Neural cell (in vitro differentiated cells): ENCODE measurements around the gene BCOR. TPM values are rescaled to one million over a fixed set of nuclear protein-coding genes. Genes with fewer than 3 reads are reported as not detected.

Source experiments
- H2AFZ ChIP-seq: fragments of 200-600, 300-800 bp; sonication (generic), shearing (Covaris generic); 2 replicates; pipeline ENCODE4 v1.6.0; 2014; ENCODE audit warnings: low read depth, mild to moderate bottlenecking, antibody characterized with exemption, low read length, moderate library complexity
- H3F3A ChIP-seq: fragments of 200-600 bp; shearing (Covaris generic); 2 replicates; pipeline ENCODE4 v1.6.1; 2016; ENCODE audit warnings: mild to moderate bottlenecking, moderate library complexity, mixed read lengths, antibody characterized with exemption, low read length; ENCODE audit not compliant: insufficient read depth, poor library complexity, severe bottlenecking
- H3K27ac ChIP-seq: fragments of 200-600, 300-800 bp; sonication (generic), shearing (Covaris generic); 2 replicates; pipeline ENCODE4 v1.5.1; 2014; ENCODE audit warnings: mild to moderate bottlenecking, low read length, moderate library complexity
- H3K27me3 ChIP-seq: fragments of 300-800, 200-600 bp; sonication (generic), shearing (Covaris generic); 2 replicates; pipeline ENCODE4 v1.6.0; 2014; ENCODE audit warnings: mild to moderate bottlenecking, low read depth, low read length, moderate library complexity; ENCODE audit not compliant: insufficient read depth
- H3K36me3 ChIP-seq: fragments of 300-800, 200-600 bp; sonication (generic), shearing (Covaris generic); 2 replicates; pipeline ENCODE4 v1.5.1; 2014; ENCODE audit warnings: mild to moderate bottlenecking, antibody characterized with exemption, low read length, moderate library complexity; ENCODE audit not compliant: insufficient read depth
- H3K4me2 ChIP-seq: fragments of 300-800, 200-600 bp; sonication (generic), shearing (Covaris generic); 2 replicates; pipeline ENCODE4 v1.6.0; 2014; ENCODE audit warnings: mild to moderate bottlenecking, low read length
- H3K4me3 ChIP-seq: fragments of 300-800, 200-600 bp; sonication (generic), shearing (Covaris generic); 2 replicates; pipeline ENCODE4 v1.5.1; 2014; ENCODE audit warnings: mild to moderate bottlenecking, low read length, moderate library complexity
- H3K79me2 ChIP-seq: fragments of 200-600 bp; shearing (Covaris generic); replicated peaks from 2 replicates; pipeline ENCODE4 v1.6.0; 2014; ENCODE audit warnings: mild to moderate bottlenecking, low read length, moderate library complexity; ENCODE audit not compliant: insufficient read depth
- H3K9ac ChIP-seq: fragments of 300-800, 200-600 bp; sonication (generic), shearing (Covaris generic); 2 replicates; pipeline ENCODE4 v1.6.1; 2016; ENCODE audit warnings: mild to moderate bottlenecking, low read length, mixed read lengths
- H3K9me2 ChIP-seq: fragments of 200-600 bp; shearing (Covaris generic); 2 replicates; pipeline ENCODE4 v1.6.1; 2016; ENCODE audit warnings: mild to moderate bottlenecking, low read length, mixed read lengths; ENCODE audit not compliant: insufficient read depth
- H3K9me3 ChIP-seq: fragments of 200-600, 300-800 bp; sonication (generic), shearing (Covaris generic); 2 replicates; pipeline ENCODE4 v1.6.1; 2016; ENCODE audit warnings: mild to moderate bottlenecking, mixed run types, low read length, moderate library complexity, mixed read lengths
- H4K20me1 ChIP-seq: fragments of 200-600 bp; shearing (Covaris generic); 2 replicates; pipeline ENCODE4 v1.6.1; 2016; ENCODE audit warnings: mild to moderate bottlenecking, mixed run types; ENCODE audit not compliant: insufficient read depth
- EZH2 ChIP-seq: fragments of 200-600, 300-800 bp; shearing (Covaris generic), sonication (generic); IDR thresholded peaks from 2 replicates; pipeline ENCODE4 v1.6.1; 2014; ENCODE audit warnings: antibody characterized with exemption, low read length, borderline replicate concordance, mild to moderate bottlenecking; ENCODE audit not compliant: insufficient read depth, poor library complexity, severe bottlenecking
- MXI1 ChIP-seq: fragments of 450-650 bp; conservative IDR thresholded peaks from 2 replicates; pipeline ENCODE4 v1.6.1; 2014; ENCODE audit warnings: antibody characterized with exemption, mild to moderate bottlenecking; ENCODE audit not compliant: poor library complexity, severe bottlenecking
- POLR2AphosphoS5 ChIP-seq: IDR thresholded peaks from 2 replicates; pipeline ENCODE4 v1.6.1; 2012
- RAD21 ChIP-seq: fragments of 450-650 bp; conservative IDR thresholded peaks from 2 replicates; pipeline ENCODE4 v1.6.1; 2014; ENCODE audit warnings: antibody characterized with exemption, mild to moderate bottlenecking, moderate library complexity
- REST ChIP-seq: IDR thresholded peaks from 2 replicates; pipeline ENCODE4 v1.6.1; 2012; ENCODE audit warnings: borderline replicate concordance
- SMC3 ChIP-seq: fragments of 450-650 bp; conservative IDR thresholded peaks from 2 replicates; pipeline ENCODE4 v1.6.1; 2014; ENCODE audit warnings: antibody characterized with exemption, mild to moderate bottlenecking, moderate library complexity; ENCODE audit not compliant: poor library complexity
- polyA plus RNA-seq: library from polyadenylated mRNA; depleted of rRNA; stranded (reverse); fragments of >200 nt; gene quantifications from 2 replicates; pipeline ENCODE4 v1.2.3, GENCODE V29; 2014
- TF ChIP-seq, protein P1 (sequence below): fragments of 450-650 bp; IDR thresholded peaks from 2 replicates; pipeline ENCODE4 v1.5.1; 2014; ENCODE audit warnings: antibody characterized with exemption, mild to moderate bottlenecking, moderate library complexity; ENCODE audit not compliant: poor library complexity, severe bottlenecking

The BCOR gene
- polyA plus RNA-seq, 1 donor from 2014 or later: 18.0 TPM

- TF ChIP-seq, protein P1, sequence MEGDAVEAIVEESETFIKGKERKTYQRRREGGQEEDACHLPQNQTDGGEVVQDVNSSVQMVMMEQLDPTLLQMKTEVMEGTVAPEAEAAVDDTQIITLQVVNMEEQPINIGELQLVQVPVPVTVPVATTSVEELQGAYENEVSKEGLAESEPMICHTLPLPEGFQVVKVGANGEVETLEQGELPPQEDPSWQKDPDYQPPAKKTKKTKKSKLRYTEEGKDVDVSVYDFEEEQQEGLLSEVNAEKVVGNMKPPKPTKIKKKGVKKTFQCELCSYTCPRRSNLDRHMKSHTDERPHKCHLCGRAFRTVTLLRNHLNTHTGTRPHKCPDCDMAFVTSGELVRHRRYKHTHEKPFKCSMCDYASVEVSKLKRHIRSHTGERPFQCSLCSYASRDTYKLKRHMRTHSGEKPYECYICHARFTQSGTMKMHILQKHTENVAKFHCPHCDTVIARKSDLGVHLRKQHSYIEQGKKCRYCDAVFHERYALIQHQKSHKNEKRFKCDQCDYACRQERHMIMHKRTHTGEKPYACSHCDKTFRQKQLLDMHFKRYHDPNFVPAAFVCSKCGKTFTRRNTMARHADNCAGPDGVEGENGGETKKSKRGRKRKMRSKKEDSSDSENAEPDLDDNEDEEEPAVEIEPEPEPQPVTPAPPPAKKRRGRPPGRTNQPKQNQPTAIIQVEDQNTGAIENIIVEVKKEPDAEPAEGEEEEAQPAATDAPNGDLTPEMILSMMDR: no peak
These were observed 86.3 kb downstream of the BCOR start (continued) for GRCh38 chrX:40011322-40012038.

GRCh38 chrX:40010550-40011321 is 87.0 kb downstream of the BCOR start:
- no peak overlapping the region for H2AFZ ChIP-seq
- H3K79me2 ChIP-seq: no peaks in the 10 kb centered on the region
- no peak for TF ChIP-seq POLR2AphosphoS5
- TF ChIP-seq REST: no peak
- no peak for TF ChIP-seq MXI1
- TF ChIP-seq SMC3: no peak
- no peak for TF ChIP-seq RAD21
- no peak for TF ChIP-seq EZH2
- TF ChIP-seq, protein P1: no peak
- no peak overlapping the region for H3K4me3 ChIP-seq
- H3K9ac ChIP-seq: peak overlapping the region; percentile 23
- H4K20me1 ChIP-seq: no peaks in the 10 kb centered on the region
- H3K9me2 ChIP-seq: no peaks in the 10 kb centered on the region
- H3K4me2 ChIP-seq: no peak overlapping the region
- no peaks in the 10 kb centered on the region for H3F3A ChIP-seq
- no peaks in the 10 kb centered on the region for H3K36me3 ChIP-seq
- peaks cover 52% of the 10 kb centered on the region for H3K27me3 ChIP-seq
- H3K27ac ChIP-seq: no peak overlapping the region
- H3K9me3 ChIP-seq: no peaks in the 10 kb centered on the region
